Hepatocyte (in vitro differentiated cells): Measurements from ENCODE around the gene CD3G.

Experiments
- CTCF ChIP-seq: fragments of 200-600 bp; sonication (generic); IDR thresholded peaks from 2 replicates; pipeline ENCODE4 v1.5.1; 2016; ENCODE audit warnings: antibody characterized with exemption, mild to moderate bottlenecking; ENCODE audit not compliant: poor library complexity
- EZH2 ChIP-seq: fragments of 200-600 bp; sonication (generic); IDR thresholded peaks from 2 replicates; pipeline ENCODE4 v1.6.1; 2016; ENCODE audit warnings: antibody characterized with exemption, mild to moderate bottlenecking, borderline replicate concordance

GRCh38 chr11:118318581-118319336 lies 25.4 kb upstream of the CD3G start:
- TF ChIP-seq CTCF (no peak), EZH2 (no peak)
